GM12864 (cell line): ENCODE results near the gene TTC39B.
"Not testable (repeated sequence)": the region's sequence is repeated elsewhere in the genome, so short reads cannot be mapped to it uniquely, and the experiment has no call there.

Experiments used
- DNase-seq: peaks from one replicate; pipeline ENCODE4 v3.0.0-alpha.2; 2011; ENCODE audit warnings: low read depth
- H3K4me3 ChIP-seq: 2 replicates; pipeline ENCODE4 v1.5.1; 2011; ENCODE audit warnings: mild to moderate bottlenecking, low read depth, low read length, control low read depth
- CTCF ChIP-seq: IDR thresholded peaks from 2 replicates; pipeline ENCODE4 v1.5.1; 2011; ENCODE audit warnings: low read depth, mild to moderate bottlenecking, moderate library complexity, low read length, control low read depth, inconsistent platforms; ENCODE audit errors: missing control alignments

The TTC39B gene

GRCh38 chr9:15344191-15344590, 37.2 kb upstream of the TTC39B start:
- DNase-seq, result no peak
- H3K4me3 ChIP-seq, result no peak overlapping the region
- no peak for TF ChIP-seq CTCF

- no peak overlapping the region for H3K4me3 ChIP-seq
- DNase-seq, result no peak
- no peak for TF ChIP-seq CTCF
These were observed 26.4 kb upstream of the TTC39B start for GRCh38 chr9:15333376-15333881.

GRCh38 chr9:15332939-15333338, 25.9 kb upstream of the TTC39B start:
- no peak overlapping the region for H3K4me3 ChIP-seq
- no peak for DNase-seq
- no peak for TF ChIP-seq CTCF

- no peak for TF ChIP-seq CTCF
- no peak overlapping the region for H3K4me3 ChIP-seq
- DNase-seq, result no peak
These were observed 22.6 kb upstream of the TTC39B start for GRCh38 chr9:15329539-15330109.

GRCh38 chr9:15328946-15329345, 21.9 kb upstream of the TTC39B start:
- no peak for TF ChIP-seq CTCF
- no peak overlapping the region for H3K4me3 ChIP-seq
- DNase-seq, result no peak

GRCh38 chr9:15322695-15323094, 15.7 kb upstream of the TTC39B start:
- H3K4me3 ChIP-seq, DNase-seq: not testable (repeated sequence)

GRCh38 chr9:15319661-15320060, 12.6 kb upstream of the TTC39B start:
- DNase-seq, H3K4me3 ChIP-seq: not testable (repeated sequence)

- no peak for DNase-seq
- TF ChIP-seq CTCF, result no peak
- H3K4me3 ChIP-seq, result no peak overlapping the region
These were observed 10.8 kb upstream of the TTC39B start for GRCh38 chr9:15317836-15318235.
